ENCODE measurements around the gene OLFML1. TPM values are rescaled to one million over a fixed set of nuclear protein-coding genes. Genes with fewer than 3 reads are reported as not detected.

Gene OLFML1
- total RNA-seq, 2 donors from 2014 or later = 2.8 to 4.5 TPM

- intact Hi-C loops (cut with DNase I) = no loop called here
- Histone ChIP-seq H3K27ac (no peak overlapping the region), H3K9me3 (no peaks in the 10 kb centered on the region), H3K27me3 (no peaks in the 10 kb centered on the region), H3K36me3 (no peaks in the 10 kb centered on the region), H3K9ac (ENCODE audit: low read depth in 2 of 2, low read length in 2 of 2) (no peak overlapping the region), H3K4me3 (no peak overlapping the region), H3K4me1 (no peaks in the 10 kb centered on the region)
- DNase-seq = no peak
- TF ChIP-seq, protein P1, sequence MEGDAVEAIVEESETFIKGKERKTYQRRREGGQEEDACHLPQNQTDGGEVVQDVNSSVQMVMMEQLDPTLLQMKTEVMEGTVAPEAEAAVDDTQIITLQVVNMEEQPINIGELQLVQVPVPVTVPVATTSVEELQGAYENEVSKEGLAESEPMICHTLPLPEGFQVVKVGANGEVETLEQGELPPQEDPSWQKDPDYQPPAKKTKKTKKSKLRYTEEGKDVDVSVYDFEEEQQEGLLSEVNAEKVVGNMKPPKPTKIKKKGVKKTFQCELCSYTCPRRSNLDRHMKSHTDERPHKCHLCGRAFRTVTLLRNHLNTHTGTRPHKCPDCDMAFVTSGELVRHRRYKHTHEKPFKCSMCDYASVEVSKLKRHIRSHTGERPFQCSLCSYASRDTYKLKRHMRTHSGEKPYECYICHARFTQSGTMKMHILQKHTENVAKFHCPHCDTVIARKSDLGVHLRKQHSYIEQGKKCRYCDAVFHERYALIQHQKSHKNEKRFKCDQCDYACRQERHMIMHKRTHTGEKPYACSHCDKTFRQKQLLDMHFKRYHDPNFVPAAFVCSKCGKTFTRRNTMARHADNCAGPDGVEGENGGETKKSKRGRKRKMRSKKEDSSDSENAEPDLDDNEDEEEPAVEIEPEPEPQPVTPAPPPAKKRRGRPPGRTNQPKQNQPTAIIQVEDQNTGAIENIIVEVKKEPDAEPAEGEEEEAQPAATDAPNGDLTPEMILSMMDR (IDR thresholded peaks at IDR 0.05) = no peak
These were observed 38.3 kb downstream of the OLFML1 start for GRCh38 chr11:7523416-7524210.

GRCh38 chr11:7524462-7525235, 39.3 kb downstream of the OLFML1 start:
- intact Hi-C loops (cut with DNase I) = no loop called here
- H3K4me3 ChIP-seq = no peak overlapping the region
- H3K9ac ChIP-seq (ENCODE audit: low read depth in 2 of 2, low read length in 2 of 2) = no peak overlapping the region
- H3K27ac ChIP-seq = no peak overlapping the region
- no peaks in the 10 kb centered on the region for H3K4me1 ChIP-seq
- no peaks in the 10 kb centered on the region for H3K36me3 ChIP-seq
- no peak for DNase-seq
- no peaks in the 10 kb centered on the region for H3K27me3 ChIP-seq
- TF ChIP-seq, protein P1 (IDR thresholded peaks at IDR 0.05) = no peak
- H3K9me3 ChIP-seq = no peaks in the 10 kb centered on the region

- no peaks in the 10 kb centered on the region for H3K4me1 ChIP-seq
- no peak overlapping the region for H3K9ac ChIP-seq (ENCODE audit: low read depth in 2 of 2, low read length in 2 of 2)
- no peaks in the 10 kb centered on the region for H3K36me3 ChIP-seq
- no peaks in the 10 kb centered on the region for H3K27me3 ChIP-seq
- H3K4me3 ChIP-seq = no peak overlapping the region
- H3K9me3 ChIP-seq = no peaks in the 10 kb centered on the region
- intact Hi-C loops (cut with DNase I) = no loop called here
- TF ChIP-seq, protein P1 (IDR thresholded peaks at IDR 0.05) = no peak
- no peak for DNase-seq
- no peak overlapping the region for H3K27ac ChIP-seq
These were observed 40.1 kb downstream of the OLFML1 start for GRCh38 chr11:7525424-7525823.

DNA sequence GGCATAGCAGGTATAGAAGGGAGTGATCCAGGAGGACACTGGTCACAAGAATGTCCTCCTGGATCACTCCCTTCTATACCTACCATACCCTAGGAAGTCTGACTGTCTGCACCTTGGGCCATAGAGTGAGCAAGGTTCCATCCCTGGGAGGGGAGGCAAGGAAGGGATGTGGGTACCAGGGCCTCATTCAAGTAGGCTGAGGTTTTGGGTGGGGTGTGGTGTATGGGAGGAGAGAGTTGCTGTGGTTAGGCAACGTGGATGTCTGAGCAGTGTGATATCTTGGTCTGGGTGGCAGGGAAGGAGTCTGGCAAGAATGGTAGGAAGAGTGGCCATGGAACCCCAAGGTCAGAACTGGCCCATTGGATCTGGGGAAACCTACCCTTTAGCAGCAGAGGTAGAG, 41.7 kb downstream of the OLFML1 start:
- H3K36me3 ChIP-seq = no peaks in the 10 kb centered on the region
- H3K9me3 ChIP-seq = no peaks in the 10 kb centered on the region
- H3K4me3 ChIP-seq = no peak overlapping the region
- no peaks in the 10 kb centered on the region for H3K4me1 ChIP-seq
- no peak overlapping the region for H3K27ac ChIP-seq
- intact Hi-C loops (cut with DNase I) = no loop called here
- TF ChIP-seq, protein P1 (IDR thresholded peaks at IDR 0.05) = no peak
- H3K9ac ChIP-seq (ENCODE audit: low read depth in 2 of 2, low read length in 2 of 2) = no peak overlapping the region
- no peak for DNase-seq
- no peaks in the 10 kb centered on the region for H3K27me3 ChIP-seq

DNA sequence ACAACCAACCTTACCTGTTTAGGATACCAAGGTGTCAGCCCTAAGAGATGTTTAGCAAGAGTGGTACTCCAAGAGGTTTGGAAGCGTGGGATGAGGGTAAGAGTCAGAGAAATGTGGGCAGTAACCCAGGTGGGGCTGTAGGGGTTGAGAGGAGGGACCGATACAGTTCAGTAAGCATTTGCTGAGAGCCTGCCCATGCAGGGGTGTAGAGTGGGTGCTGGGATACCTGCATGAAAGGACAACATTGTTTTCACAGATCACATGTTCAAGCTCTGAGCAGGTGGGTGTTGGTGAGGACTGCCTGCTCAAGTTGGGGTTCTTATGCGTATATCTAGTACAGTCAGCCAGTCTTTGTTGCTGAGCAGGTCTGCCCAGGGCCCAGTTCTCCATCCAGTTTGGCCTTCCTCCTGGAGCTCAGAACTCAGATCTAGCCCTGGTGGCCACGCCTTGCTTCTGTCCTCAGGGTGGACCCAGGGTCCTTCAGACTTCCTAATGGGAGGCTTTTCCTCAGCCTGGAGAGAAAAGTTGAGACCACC, 43.3 kb downstream of the OLFML1 start:
- Histone ChIP-seq H3K4me1 (no peaks in the 10 kb centered on the region), H3K27me3 (no peaks in the 10 kb centered on the region), H3K36me3 (no peaks in the 10 kb centered on the region), H3K9ac (ENCODE audit: low read depth in 2 of 2, low read length in 2 of 2) (no peak overlapping the region), H3K27ac (no peak overlapping the region), H3K9me3 (no peaks in the 10 kb centered on the region), H3K4me3 (no peak overlapping the region)
- DNase-seq = no peak
- TF ChIP-seq, protein P1 (IDR thresholded peaks at IDR 0.05) = no peak
- intact Hi-C loops (cut with DNase I) = no loop called here
